Esophagus muscularis mucosa (tissue), 4 donors: ENCODE measurements around the gene DLL1. TPM values are rescaled to one million over a fixed set of nuclear protein-coding genes. Genes with fewer than 3 reads are reported as not detected.

Experiments
- DNase-seq: peaks from one replicate; pipeline ENCODE4 v3.0.0-alpha.2; 2017; ENCODE audit errors: extremely low spot score
- H3K27ac ChIP-seq, 4 donors: fragments of 200-600 bp; sonication (generic); replicated peaks in 1 of 4; 1 replicate in 3 of 4; 2 replicates in 1 of 4; pipeline ENCODE4 v1.5.1; 2016 to 2019; ENCODE audit warnings: mild to moderate bottlenecking in 1 of 4
- H3K27me3 ChIP-seq, 4 donors: fragments of 200-600 bp; sonication (generic); one replicate each; pipeline versions ENCODE4 v1.5.1 to v1.6.0; 2016 to 2019
- H3K36me3 ChIP-seq, 4 donors: fragments of 200-600 bp; sonication (generic); one replicate each; pipeline ENCODE4 v1.5.1; 2016 to 2019
- H3K4me1 ChIP-seq, 4 donors: fragments of 200-600 bp; sonication (generic); one replicate each; pipeline ENCODE4 v1.5.1; 2016 to 2019
- H3K4me3 ChIP-seq, 4 donors: fragments of 200-600 bp; sonication (generic); 1 replicate in 2 of 4; 2 replicates in 2 of 4; pipeline ENCODE4 v1.5.1; 2016 to 2019; ENCODE audit warnings: mild to moderate bottlenecking in 4 of 4, moderate library complexity in 1 of 4
- H3K9me3 ChIP-seq, 4 donors: fragments of 200-600 bp; sonication (generic); 1 replicate in 3 of 4; 2 replicates in 1 of 4; pipeline ENCODE4 v1.5.1; 2016 to 2019
- CTCF ChIP-seq, 3 experiments: fragments of 200-600 bp in 2 of 3; fragments of 450-650 bp in 1 of 3; sonication (generic) in 2 of 3; IDR thresholded peaks; one replicate each; pipeline ENCODE4 v1.5.1; 2017 to 2019; ENCODE audit warnings: antibody characterized with exemption in 3 of 3, mild to moderate bottlenecking in 2 of 3, moderate library complexity in 1 of 3
- EP300 ChIP-seq: sonication (generic); formaldehyde crosslinking; IDR thresholded peaks from one replicate; pipeline ENCODE4 v1.6.1; 2017; ENCODE audit warnings: antibody characterized with exemption
- POLR2A ChIP-seq: fragments of 450-650 bp; IDR thresholded peaks from one replicate; pipeline ENCODE4 v1.6.1; 2017; ENCODE audit warnings: antibody characterized with exemption, moderate library complexity, mild to moderate bottlenecking, low read depth
- POLR2AphosphoS5 ChIP-seq, 2 donors: sonication (generic); formaldehyde crosslinking; IDR thresholded peaks; one replicate each; pipeline ENCODE4 v1.6.1; 2017; ENCODE audit warnings: antibody characterized with exemption in 2 of 2
- WGBS: methylation state at CpG from one replicate; pipeline ENCODE4 v1.1.5; 2018; 5-methylcytosine and 5-hydroxymethylcytosine counted together
- intact Hi-C: fragments of 100-400 bp; cut with DNase I; formaldehyde crosslinking; loops from one replicate; pipeline ENCODE4 v1.15.1; 2023
- total RNA-seq, 4 donors: library from RNA; depleted of rRNA; stranded (reverse); fragments of >200 nt; gene quantifications; one replicate each; pipeline versions ENCODE4 v1.1.0 to v1.2.1, GENCODE V29; 2016

The DLL1 gene
- total RNA-seq, 4 donors from 2014 or later, result 3.7 to 8.8 (median 6.6) TPM

- Histone ChIP-seq H3K27ac (no peak overlapping the region), H3K4me1 (peaks cover 36 to 44% (median 41%) of the 10 kb centered on the region in 4 donors), H3K27me3 (peaks cover 0 to 41% (median 16%) of the 10 kb centered on the region in 4 donors), H3K36me3 (peaks cover 0 to 40% (median 24%) of the 10 kb centered on the region in 4 donors), H3K9me3 (no peaks in the 10 kb centered on the region), H3K4me3 (no peak overlapping the region)
- no peak for DNase-seq
- intact Hi-C loops, result no loop called here
- 98% methylated on average over 5 of the region's 5 CpGs for WGBS
- TF ChIP-seq POLR2AphosphoS5 (IDR thresholded peaks at IDR 0.05), result no peak
- no peak for TF ChIP-seq EP300
- TF ChIP-seq POLR2A, result no peak
- no peak for TF ChIP-seq CTCF (IDR thresholded peaks at IDR 0.05)
Measured at GRCh38 chr6:170285482-170285881, 5.4 kb downstream of the DLL1 start.

GRCh38 chr6:170284866-170285469 lies 5.9 kb downstream of the DLL1 start:
- Histone ChIP-seq H3K9me3 (no peaks in the 10 kb centered on the region), H3K36me3 (peaks cover 0 to 40% (median 24%) of the 10 kb centered on the region in 4 donors), H3K4me3 (no peak overlapping the region), H3K4me1 (peaks cover 33 to 45% (median 40%) of the 10 kb centered on the region in 4 donors), H3K27ac (no peak overlapping the region), H3K27me3 (peaks cover 0 to 40% (median 16%) of the 10 kb centered on the region in 4 donors)
- WGBS, result 96% methylated on average over 14 of the region's 24 CpGs
- intact Hi-C loops, result no loop called here
- TF ChIP-seq POLR2A (no peak), EP300 (no peak), POLR2AphosphoS5 (IDR thresholded peaks at IDR 0.05) (no peak), CTCF (IDR thresholded peaks at IDR 0.05) (no peak)
- DNase-seq, result no peak

- no peak for DNase-seq
- no peak overlapping the region for H3K4me3 ChIP-seq
- H3K9me3 ChIP-seq, result no peaks in the 10 kb centered on the region
- TF ChIP-seq POLR2A (no peak), EP300 (no peak), CTCF (IDR thresholded peaks at IDR 0.05) (no peak), POLR2AphosphoS5 (IDR thresholded peaks at IDR 0.05) (no peak)
- H3K27me3 ChIP-seq, result peaks cover 0 to 33% (median 11%) of the 10 kb centered on the region in 4 donors
- intact Hi-C loops, result no loop called here
- no peak overlapping the region for H3K27ac ChIP-seq
- WGBS, result 89% methylated on average over 13 of the region's 15 CpGs
- H3K36me3 ChIP-seq, result peaks cover 0 to 40% (median 24%) of the 10 kb centered on the region in 4 donors
- H3K4me1 ChIP-seq, result peaks cover 26 to 39% (median 35%) of the 10 kb centered on the region in 4 donors
Measured at GRCh38 chr6:170284126-170284773, 6.6 kb downstream of the DLL1 start.

- H3K27ac ChIP-seq, result no peak overlapping the region
- DNase-seq, result no peak
- TF ChIP-seq EP300 (no peak), CTCF (IDR thresholded peaks at IDR 0.05) (no peak), POLR2A (no peak), POLR2AphosphoS5 (IDR thresholded peaks at IDR 0.05) (no peak)
- H3K9me3 ChIP-seq, result no peaks in the 10 kb centered on the region
- peaks cover 0 to 25% (median 6%) of the 10 kb centered on the region in 4 donors for H3K27me3 ChIP-seq
- peaks cover 20 to 34% (median 27%) of the 10 kb centered on the region in 4 donors for H3K4me1 ChIP-seq
- no peak overlapping the region for H3K4me3 ChIP-seq
- 97% methylated on average over 6 of the region's 60 CpGs for WGBS
- intact Hi-C loops, result no loop called here
- H3K36me3 ChIP-seq, result peaks cover 0 to 40% (median 24%) of the 10 kb centered on the region in 4 donors
Measured at GRCh38 chr6:170283212-170284081, 7.4 kb downstream of the DLL1 start.
